PC-9 (cell line): ENCODE measurements around the gene RALGPS1. TPM values are rescaled to one million over a fixed set of nuclear protein-coding genes. Genes with fewer than 3 reads are reported as not detected.

Source experiments
- BruUV-seq: library from RNA; stranded (reverse); fragments of 400-500 nt; replicated peaks from 2 replicates; lab custom pipeline; 2021; lab: Mats Ljungman, UMichigan
- CTCF ChIA-PET: fragments of 300-600 bp; sonication (Branson Sonifier 250); formaldehyde crosslinking; loops from one replicate; lab custom pipeline; 2022; ENCODE audit warnings: antibody characterized with exemption; lab: Charles Lee
- POLR2A ChIA-PET: fragments of 300-600 bp; sonication (Branson Sonifier 250); formaldehyde crosslinking; loops from one replicate; lab custom pipeline; 2022; ENCODE audit warnings: antibody characterized with exemption; ENCODE audit not compliant: unreplicated experiment; lab: Charles Lee
- DNase-seq, 2 experiments: peaks; one replicate each; pipeline versions ENCODE4 v3.0.0 to v3.0.0-alpha.2; 2015 to 2022; ENCODE audit warnings: mixed read lengths in 1 of 2
- H2AFZ ChIP-seq: fragments of 200-600 bp; sonication (generic); 2 replicates; pipeline ENCODE4 v1.8.1; 2017; ENCODE audit warnings: antibody characterized with exemption
- H3F3A ChIP-seq: fragments of 200-600 bp; sonication (generic); 2 replicates; pipeline ENCODE4 v1.8.1; 2017; ENCODE audit warnings: antibody characterized with exemption, mild to moderate bottlenecking, low read depth; ENCODE audit not compliant: insufficient read depth
- H3K27ac ChIP-seq: fragments of 200-600 bp; sonication (generic); 2 replicates; pipeline ENCODE4 v1.6.1; 2016; ENCODE audit warnings: mixed run types
- H3K27me3 ChIP-seq: fragments of 200-600 bp; sonication (generic); 2 replicates; pipeline ENCODE4 v1.6.1; 2016; ENCODE audit warnings: low read depth, mixed run types; ENCODE audit not compliant: insufficient read depth
- H3K36me3 ChIP-seq: fragments of 200-600 bp; sonication (generic); 2 replicates; pipeline ENCODE4 v1.6.1; 2016; ENCODE audit warnings: low read depth, mixed run types
- H3K4me1 ChIP-seq: fragments of 200-600 bp; sonication (generic); replicated peaks from 2 replicates; pipeline ENCODE4 v1.6.1; 2016; ENCODE audit warnings: mixed run types; ENCODE audit not compliant: insufficient read depth
- H3K4me2 ChIP-seq: fragments of 200-600 bp; sonication (generic); 2 replicates; pipeline ENCODE4 v1.6.1; 2017; ENCODE audit warnings: mixed run types
- H3K4me3 ChIP-seq: fragments of 200-600 bp; sonication (generic); 2 replicates; pipeline ENCODE4 v1.6.1; 2016; ENCODE audit warnings: mixed run types
- H3K79me2 ChIP-seq: fragments of 200-600 bp; sonication (generic); 2 replicates; pipeline ENCODE4 v1.6.1; 2017; ENCODE audit warnings: low read depth, mixed run types
- H3K9me2 ChIP-seq: fragments of 200-600 bp; sonication (generic); 2 replicates; pipeline ENCODE4 v1.8.1; 2017; ENCODE audit warnings: mild to moderate bottlenecking; ENCODE audit not compliant: insufficient read depth
- H3K9me3 ChIP-seq: fragments of 200-600 bp; sonication (generic); 2 replicates; pipeline ENCODE4 v1.8.1; 2016; ENCODE audit warnings: low read depth; ENCODE audit not compliant: insufficient read depth
- H4K20me1 ChIP-seq: fragments of 200-600 bp; sonication (generic); 2 replicates; pipeline ENCODE4 v1.8.1; 2017; ENCODE audit not compliant: insufficient read depth
- EZH2 ChIP-seq: fragments of 200-600 bp; sonication (generic); IDR thresholded peaks from 2 replicates; pipeline ENCODE4 v1.8.0; 2017; ENCODE audit warnings: antibody characterized with exemption, low read depth
- intact Hi-C: fragments of 100-400 bp; cut with micrococcal nuclease; formaldehyde crosslinking; loops from one replicate; pipeline ENCODE4 v1.10.0; 2022; ENCODE audit not compliant: unreplicated experiment
- total RNA-seq: library from RNA; stranded (reverse); gene quantifications from 2 replicates; pipeline ENCODE4 v1.2.3, GENCODE V29; 2021
- TF ChIP-seq, protein P1 (sequence below): fragments of 200-600 bp; sonication (generic); conservative IDR thresholded peaks from 2 replicates; pipeline ENCODE4 v1.6.1; 2017; ENCODE audit warnings: mixed run types, antibody characterized with exemption, mild to moderate bottlenecking, moderate library complexity

Gene RALGPS1
- total RNA-seq, 1 experiment from 2014 or later: 23.3 TPM

DNA sequence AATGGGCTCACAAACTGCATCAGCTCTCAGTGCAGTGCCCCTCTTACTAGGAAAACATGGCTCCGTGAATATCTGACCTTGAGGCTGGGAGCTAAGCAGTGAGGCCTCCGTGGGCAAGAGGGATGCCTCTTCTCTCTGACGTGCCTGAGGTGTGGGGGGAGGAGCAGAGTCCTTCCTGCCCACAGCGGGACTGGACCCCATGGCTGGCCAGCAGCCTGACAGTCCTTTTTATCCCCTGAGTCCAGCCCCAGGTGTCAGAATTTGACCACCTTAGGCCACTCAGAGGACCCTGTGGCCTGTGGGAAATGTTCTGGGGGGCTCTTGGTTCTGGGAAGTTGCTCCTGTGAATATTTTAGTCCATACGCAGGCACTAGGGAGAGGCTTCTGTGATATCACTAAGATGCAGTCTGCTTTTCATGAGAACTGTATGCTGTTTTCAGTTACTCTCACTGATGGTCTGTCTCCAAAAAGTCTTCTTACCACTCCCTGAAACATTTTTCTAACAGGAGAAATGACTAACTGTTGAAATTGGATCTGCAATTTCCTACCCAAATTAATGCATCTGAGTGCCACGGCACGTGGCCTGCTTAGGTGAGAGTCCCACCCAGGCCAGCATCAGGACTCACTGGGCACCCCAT lies 184.5 kb downstream of the RALGPS1 start:
- no peaks in the 10 kb centered on the region for H3K9me2 ChIP-seq
- ChIA-PET POLR2A (no interaction called here), CTCF (no interaction called here)
- no peaks in the 10 kb centered on the region for H3K9me3 ChIP-seq
- H3K4me1 ChIP-seq: no peaks in the 10 kb centered on the region
- no peak overlapping the region for H2AFZ ChIP-seq
- no peak for DNase-seq
- no peaks in the 10 kb centered on the region for H3K27me3 ChIP-seq
- no peaks in the 10 kb centered on the region for H3K36me3 ChIP-seq
- TF ChIP-seq, protein P1, sequence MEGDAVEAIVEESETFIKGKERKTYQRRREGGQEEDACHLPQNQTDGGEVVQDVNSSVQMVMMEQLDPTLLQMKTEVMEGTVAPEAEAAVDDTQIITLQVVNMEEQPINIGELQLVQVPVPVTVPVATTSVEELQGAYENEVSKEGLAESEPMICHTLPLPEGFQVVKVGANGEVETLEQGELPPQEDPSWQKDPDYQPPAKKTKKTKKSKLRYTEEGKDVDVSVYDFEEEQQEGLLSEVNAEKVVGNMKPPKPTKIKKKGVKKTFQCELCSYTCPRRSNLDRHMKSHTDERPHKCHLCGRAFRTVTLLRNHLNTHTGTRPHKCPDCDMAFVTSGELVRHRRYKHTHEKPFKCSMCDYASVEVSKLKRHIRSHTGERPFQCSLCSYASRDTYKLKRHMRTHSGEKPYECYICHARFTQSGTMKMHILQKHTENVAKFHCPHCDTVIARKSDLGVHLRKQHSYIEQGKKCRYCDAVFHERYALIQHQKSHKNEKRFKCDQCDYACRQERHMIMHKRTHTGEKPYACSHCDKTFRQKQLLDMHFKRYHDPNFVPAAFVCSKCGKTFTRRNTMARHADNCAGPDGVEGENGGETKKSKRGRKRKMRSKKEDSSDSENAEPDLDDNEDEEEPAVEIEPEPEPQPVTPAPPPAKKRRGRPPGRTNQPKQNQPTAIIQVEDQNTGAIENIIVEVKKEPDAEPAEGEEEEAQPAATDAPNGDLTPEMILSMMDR: no peak
- no peak for TF ChIP-seq EZH2
- BruUV-seq: no TSS peak
- H3K4me3 ChIP-seq: no peak overlapping the region
- H3K27ac ChIP-seq: no peak overlapping the region
- H3K4me2 ChIP-seq: no peak overlapping the region
- no peaks in the 10 kb centered on the region for H4K20me1 ChIP-seq
- no peaks in the 10 kb centered on the region for H3F3A ChIP-seq
- H3K79me2 ChIP-seq: no peaks in the 10 kb centered on the region
- intact Hi-C loops: no loop called here

DNA sequence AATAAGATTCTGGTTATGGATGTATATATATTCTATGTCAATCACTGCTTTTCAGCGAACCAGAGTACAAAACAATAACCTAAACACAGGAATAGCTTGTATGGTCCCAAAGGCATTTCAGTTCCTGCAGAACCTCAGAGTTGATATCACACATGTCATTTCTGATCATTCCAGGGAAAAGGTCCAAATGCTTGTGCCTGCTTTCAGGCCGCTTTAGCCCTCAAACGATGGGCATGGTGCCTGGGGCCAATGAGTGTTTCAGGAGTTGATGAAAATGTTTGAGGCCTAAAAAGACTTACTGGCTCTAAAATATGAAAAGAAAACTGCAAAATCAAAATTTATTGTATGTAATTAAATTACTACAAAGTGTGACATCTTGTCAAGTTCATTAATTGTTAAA lies 185.1 kb downstream of the RALGPS1 start:
- no peak overlapping the region for H3K4me2 ChIP-seq
- no peaks in the 10 kb centered on the region for H4K20me1 ChIP-seq
- no TSS peak for BruUV-seq
- H3K9me3 ChIP-seq: no peaks in the 10 kb centered on the region
- H3K4me1 ChIP-seq: no peaks in the 10 kb centered on the region; the same call in 1 of the 2 replicates
- ChIA-PET CTCF (no interaction called here), POLR2A (no interaction called here)
- no peak for DNase-seq
- H3K27ac ChIP-seq: no peak overlapping the region
- H3K27me3 ChIP-seq: no peaks in the 10 kb centered on the region
- H3K4me3 ChIP-seq: no peak overlapping the region
- H3K79me2 ChIP-seq: no peaks in the 10 kb centered on the region
- no peaks in the 10 kb centered on the region for H3K9me2 ChIP-seq
- intact Hi-C loops: no loop called here
- TF ChIP-seq, protein P1: no peak
- H3K36me3 ChIP-seq: no peaks in the 10 kb centered on the region
- H2AFZ ChIP-seq: no peak overlapping the region
- no peaks in the 10 kb centered on the region for H3F3A ChIP-seq

DNA sequence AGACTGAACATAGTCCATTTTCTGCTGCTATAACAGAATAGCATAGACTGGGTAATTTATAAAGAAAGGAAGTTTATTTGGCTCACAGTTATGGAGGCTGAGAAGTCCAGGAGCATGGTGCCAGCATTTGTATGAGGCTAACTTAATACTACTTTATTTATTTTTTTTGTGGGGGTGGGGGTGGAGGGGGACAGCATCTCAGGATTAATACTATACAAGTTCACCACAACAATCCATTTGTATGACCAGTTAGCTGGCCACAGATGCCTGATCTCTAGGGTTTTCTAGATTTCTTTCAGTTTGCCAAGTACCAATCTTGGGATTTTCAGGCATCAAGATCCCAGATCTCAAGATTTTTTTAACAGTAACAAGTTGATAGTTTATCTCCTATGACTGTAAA lies 187.6 kb downstream of the RALGPS1 start:
- ChIA-PET POLR2A (no interaction called here), CTCF (no interaction called here)
- Histone ChIP-seq H3F3A (no peaks in the 10 kb centered on the region), H3K79me2 (no peaks in the 10 kb centered on the region), H3K36me3 (no peaks in the 10 kb centered on the region), H3K9me3 (no peaks in the 10 kb centered on the region), H3K9me2 (no peaks in the 10 kb centered on the region), H3K27me3 (no peaks in the 10 kb centered on the region), H3K4me3 (no peak overlapping the region), H2AFZ (no peak overlapping the region), H4K20me1 (no peaks in the 10 kb centered on the region), H3K27ac (no peak overlapping the region), H3K4me1 (peaks cover 4% of the 10 kb centered on the region), H3K4me2 (no peak overlapping the region)
- DNase-seq: no peak
- TF ChIP-seq EZH2: no peak
- TF ChIP-seq, protein P1: no peak
- intact Hi-C loops: no loop called here
- no TSS peak for BruUV-seq
